ENCODE results near the gene MRGPRX4.
"Not testable (repeated sequence)": the region's sequence is repeated elsewhere in the genome, so short reads cannot be mapped to it uniquely, and the experiment has no call there.

The MRGPRX4 gene

GRCh38 chr11:18173225-18173866 lies 709 bp downstream of the MRGPRX4 start:
- H3K27me3 ChIP-seq (ENCODE audit: control insufficient read depth in 1 of 2, insufficient read depth in 2 of 2, low read length in 2 of 2) = no peaks in the 10 kb centered on the region
- H3K9me3 ChIP-seq (ENCODE audit: low read length) = no peaks in the 10 kb centered on the region
- no peak overlapping the region for H3K27ac ChIP-seq (ENCODE audit: low read depth, low read length)
- no peak overlapping the region for H3K4me3 ChIP-seq (ENCODE audit: low read depth in 1 of 2, low read length in 2 of 2)
- no peak overlapping the region for H3K9ac ChIP-seq (ENCODE audit: low read length)
- H3K36me3 ChIP-seq (ENCODE audit: insufficient read depth, low read length) = no peaks in the 10 kb centered on the region
- no peaks in the 10 kb centered on the region for H3K4me1 ChIP-seq (ENCODE audit: insufficient read depth, low read length)

GRCh38 chr11:18188796-18189195 lies 16.2 kb downstream of the MRGPRX4 start:
- H3K4me1 ChIP-seq (ENCODE audit: insufficient read depth, low read length) = no peaks in the 10 kb centered on the region
- no peak overlapping the region for H3K4me3 ChIP-seq (ENCODE audit: low read depth in 1 of 2, low read length in 2 of 2)
- no peaks in the 10 kb centered on the region for H3K9me3 ChIP-seq (ENCODE audit: low read length)
- H3K27me3 ChIP-seq (ENCODE audit: control insufficient read depth in 1 of 2, insufficient read depth in 2 of 2, low read length in 2 of 2) = no peaks in the 10 kb centered on the region
- H3K36me3 ChIP-seq (ENCODE audit: insufficient read depth, low read length) = no peaks in the 10 kb centered on the region
- no peak overlapping the region for H3K27ac ChIP-seq (ENCODE audit: low read depth, low read length)
- no peak overlapping the region for H3K9ac ChIP-seq (ENCODE audit: low read length)

DNA sequence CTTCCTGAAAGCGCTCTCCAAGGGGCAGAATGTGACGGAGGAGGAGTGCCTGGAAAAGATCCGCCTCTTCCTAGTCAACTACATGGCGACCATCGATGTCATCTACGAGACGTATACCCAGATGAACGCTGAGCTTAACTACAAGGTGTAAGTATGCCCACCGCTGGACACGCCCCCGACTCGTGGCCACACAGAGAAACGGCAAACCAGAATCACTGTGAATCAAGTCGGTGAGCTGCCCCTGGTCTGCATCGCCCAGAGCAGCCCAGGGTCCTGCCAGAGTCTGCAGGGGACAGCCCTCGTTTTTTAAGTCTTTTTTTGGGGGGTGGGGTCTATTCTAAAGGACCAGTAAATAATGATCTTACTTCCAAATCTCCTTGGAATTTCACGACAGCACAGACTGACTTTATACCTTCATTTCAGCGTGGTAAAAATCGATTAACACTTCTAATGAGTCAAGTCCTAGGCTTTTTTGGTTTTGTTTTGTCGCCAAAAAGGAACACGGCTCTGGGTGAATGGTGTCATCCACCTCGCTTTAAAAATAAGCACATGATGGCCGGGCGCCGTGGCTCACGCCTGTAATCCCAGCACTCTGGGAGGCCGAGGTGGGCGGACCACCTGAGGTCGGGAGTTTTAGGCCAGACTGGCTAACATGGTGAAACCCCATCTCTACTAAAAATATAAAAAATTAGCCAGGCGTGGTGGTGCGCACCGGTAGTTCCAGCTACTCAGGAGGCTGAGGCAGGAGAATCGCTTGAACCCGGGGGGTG lies 17.0 kb downstream of the MRGPRX4 start:
- H3K27me3 ChIP-seq (ENCODE audit: control insufficient read depth in 1 of 2, insufficient read depth in 2 of 2, low read length in 2 of 2); H3K36me3 ChIP-seq (ENCODE audit: insufficient read depth, low read length); H3K27ac ChIP-seq (ENCODE audit: low read depth, low read length); H3K4me3 ChIP-seq (ENCODE audit: low read depth in 1 of 2, low read length in 2 of 2); H3K4me1 ChIP-seq (ENCODE audit: insufficient read depth, low read length); H3K9me3 ChIP-seq (ENCODE audit: low read length); H3K9ac ChIP-seq (ENCODE audit: low read length): not testable (repeated sequence)

- Histone ChIP-seq H3K4me1 (ENCODE audit: insufficient read depth, low read length) (no peaks in the 10 kb centered on the region), H3K9me3 (ENCODE audit: low read length) (no peaks in the 10 kb centered on the region), H3K27me3 (ENCODE audit: control insufficient read depth in 1 of 2, insufficient read depth in 2 of 2, low read length in 2 of 2) (no peaks in the 10 kb centered on the region), H3K9ac (ENCODE audit: low read length) (no peak overlapping the region), H3K27ac (ENCODE audit: low read depth, low read length) (no peak overlapping the region), H3K36me3 (ENCODE audit: insufficient read depth, low read length) (no peaks in the 10 kb centered on the region), H3K4me3 (ENCODE audit: low read depth in 1 of 2, low read length in 2 of 2) (no peak overlapping the region)
Observed at GRCh38 chr11:18191376-18191775, 18.7 kb downstream of the MRGPRX4 start.

DNA sequence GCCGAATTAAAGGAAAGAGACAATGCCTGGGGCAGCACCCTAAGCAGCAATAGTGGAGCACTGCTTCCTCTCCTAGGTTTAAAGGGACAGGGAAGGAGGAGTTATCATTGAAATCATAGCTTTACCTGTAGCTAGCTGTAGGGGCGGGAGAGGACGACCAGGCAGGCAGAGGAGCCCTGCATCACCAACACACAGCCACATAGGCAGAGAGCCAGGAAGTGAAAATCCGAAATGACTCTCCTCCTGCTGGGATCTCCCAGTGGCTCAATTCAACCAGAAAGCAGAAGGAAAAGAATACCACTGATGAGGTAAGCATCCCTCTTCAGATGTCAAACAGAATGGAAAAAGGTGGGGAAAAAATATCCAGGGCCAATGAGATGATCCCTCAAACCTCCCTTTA lies 20.4 kb downstream of the MRGPRX4 start:
- Histone ChIP-seq H3K27me3 (ENCODE audit: control insufficient read depth in 1 of 2, insufficient read depth in 2 of 2, low read length in 2 of 2) (no peaks in the 10 kb centered on the region), H3K4me3 (ENCODE audit: low read depth in 1 of 2, low read length in 2 of 2) (no peak overlapping the region), H3K9me3 (ENCODE audit: low read length) (no peaks in the 10 kb centered on the region), H3K9ac (ENCODE audit: low read length) (no peak overlapping the region), H3K27ac (ENCODE audit: low read depth, low read length) (no peak overlapping the region), H3K36me3 (ENCODE audit: insufficient read depth, low read length) (no peaks in the 10 kb centered on the region), H3K4me1 (ENCODE audit: insufficient read depth, low read length) (no peaks in the 10 kb centered on the region)

DNA sequence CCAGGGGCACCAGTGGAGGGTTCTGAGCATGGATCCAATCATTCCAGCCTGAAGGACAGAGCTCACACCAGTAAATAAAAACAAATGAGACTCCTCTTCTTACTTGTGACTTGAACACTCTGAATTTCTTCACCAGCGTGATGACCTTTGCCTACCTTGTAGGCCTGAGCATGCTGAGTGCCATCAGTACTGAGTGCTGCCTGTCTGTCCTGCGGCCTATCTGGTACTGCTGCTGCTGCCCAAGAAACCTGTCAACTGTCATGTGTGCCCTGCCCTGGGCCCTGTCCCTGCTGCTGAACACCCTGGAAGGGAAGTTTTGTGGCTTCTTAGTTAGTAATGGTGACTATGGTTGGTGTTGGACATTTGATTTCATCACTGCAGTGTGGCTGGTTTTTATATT lies 23.9 kb downstream of the MRGPRX4 start:
- no peak overlapping the region for H3K27ac ChIP-seq (ENCODE audit: low read depth, low read length)
- H3K4me3 ChIP-seq (ENCODE audit: low read depth in 1 of 2, low read length in 2 of 2) = no peak overlapping the region
- H3K4me1 ChIP-seq (ENCODE audit: insufficient read depth, low read length) = no peaks in the 10 kb centered on the region
- H3K36me3 ChIP-seq (ENCODE audit: insufficient read depth, low read length) = no peaks in the 10 kb centered on the region
- H3K9me3 ChIP-seq (ENCODE audit: low read length) = no peaks in the 10 kb centered on the region
- H3K9ac ChIP-seq (ENCODE audit: low read length) = no peak overlapping the region
- H3K27me3 ChIP-seq (ENCODE audit: control insufficient read depth in 1 of 2, insufficient read depth in 2 of 2, low read length in 2 of 2) = no peaks in the 10 kb centered on the region

GRCh38 chr11:18197738-18198137 lies 25.1 kb downstream of the MRGPRX4 start:
- H3K9me3 ChIP-seq (ENCODE audit: low read length); H3K9ac ChIP-seq (ENCODE audit: low read length); H3K27ac ChIP-seq (ENCODE audit: low read depth, low read length); H3K36me3 ChIP-seq (ENCODE audit: insufficient read depth, low read length); H3K4me1 ChIP-seq (ENCODE audit: insufficient read depth, low read length); H3K4me3 ChIP-seq (ENCODE audit: low read depth in 1 of 2, low read length in 2 of 2); H3K27me3 ChIP-seq (ENCODE audit: control insufficient read depth in 1 of 2, insufficient read depth in 2 of 2, low read length in 2 of 2): not testable (repeated sequence)

DNA sequence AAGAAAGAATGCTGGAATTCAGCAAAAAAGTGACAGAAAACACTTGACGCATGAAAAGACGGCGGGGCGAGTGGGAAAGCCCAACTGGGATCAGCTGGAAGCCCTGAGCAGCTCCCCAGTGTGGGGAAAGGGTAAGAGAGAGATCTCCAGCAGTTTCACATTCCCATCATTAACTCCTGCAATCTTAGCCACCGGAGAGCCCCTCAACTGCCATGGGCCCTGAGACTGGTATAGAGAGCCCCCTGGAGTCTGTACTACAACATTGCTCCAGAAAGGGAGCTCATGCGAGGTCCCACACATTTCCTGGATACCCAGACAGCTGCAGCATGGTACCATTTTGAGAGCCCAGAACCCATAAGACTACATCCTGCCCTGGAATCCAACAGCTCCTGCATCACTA lies 31.1 kb downstream of the MRGPRX4 start:
- no peaks in the 10 kb centered on the region for H3K27me3 ChIP-seq (ENCODE audit: control insufficient read depth in 1 of 2, insufficient read depth in 2 of 2, low read length in 2 of 2)
- no peaks in the 10 kb centered on the region for H3K36me3 ChIP-seq (ENCODE audit: insufficient read depth, low read length)
- H3K27ac ChIP-seq (ENCODE audit: low read depth, low read length) = no peak overlapping the region

GRCh38 chr11:18204220-18204619 lies 31.6 kb downstream of the MRGPRX4 start:
- Histone ChIP-seq H3K4me1 (ENCODE audit: insufficient read depth, low read length) (no peaks in the 10 kb centered on the region), H3K27me3 (ENCODE audit: control insufficient read depth in 1 of 2, insufficient read depth in 2 of 2, low read length in 2 of 2) (peaks cover 0 to 4% of the 10 kb centered on the region in 2 donors), H3K36me3 (ENCODE audit: insufficient read depth, low read length) (no peaks in the 10 kb centered on the region), H3K9ac (ENCODE audit: low read length) (no peak overlapping the region), H3K27ac (ENCODE audit: low read depth, low read length) (no peak overlapping the region), H3K9me3 (ENCODE audit: low read length) (no peaks in the 10 kb centered on the region), H3K4me3 (ENCODE audit: low read depth in 1 of 2, low read length in 2 of 2) (no peak overlapping the region)

More for the DNA sequence above, 31.1 kb downstream of the MRGPRX4 start:
- Histone ChIP-seq H3K9ac (ENCODE audit: low read length) (no peak overlapping the region), H3K4me3 (ENCODE audit: low read depth in 1 of 2, low read length in 2 of 2) (no peak overlapping the region), H3K4me1 (ENCODE audit: insufficient read depth, low read length) (no peaks in the 10 kb centered on the region), H3K9me3 (ENCODE audit: low read length) (no peaks in the 10 kb centered on the region)

DNA sequence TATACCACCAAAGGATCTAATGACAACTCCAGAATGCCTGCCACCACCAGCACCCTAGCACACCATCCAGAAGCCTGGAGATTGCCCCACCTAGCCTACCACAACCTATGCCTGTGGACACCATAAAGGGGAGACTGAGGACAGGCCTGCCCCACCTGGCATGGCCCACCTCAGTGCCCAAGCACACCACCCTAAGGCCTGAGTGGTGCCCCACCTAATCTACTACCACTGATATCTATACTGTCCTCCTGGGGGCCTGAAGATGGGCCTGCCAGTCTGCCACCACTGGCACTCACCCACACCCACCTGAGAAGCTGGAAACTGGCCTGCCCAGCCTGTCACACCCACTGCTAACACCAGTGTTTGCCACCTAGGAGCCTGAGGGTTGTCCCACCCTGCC lies 32.1 kb downstream of the MRGPRX4 start:
- no peak overlapping the region for H3K4me3 ChIP-seq (ENCODE audit: low read depth in 1 of 2, low read length in 2 of 2)
- no peaks in the 10 kb centered on the region for H3K4me1 ChIP-seq (ENCODE audit: insufficient read depth, low read length)
- no peaks in the 10 kb centered on the region for H3K36me3 ChIP-seq (ENCODE audit: insufficient read depth, low read length)
- no peak overlapping the region for H3K27ac ChIP-seq (ENCODE audit: low read depth, low read length)
- H3K9ac ChIP-seq (ENCODE audit: low read length) = no peak overlapping the region
- H3K27me3 ChIP-seq (ENCODE audit: control insufficient read depth in 1 of 2, insufficient read depth in 2 of 2, low read length in 2 of 2) = peaks cover 0 to 4% of the 10 kb centered on the region in 2 donors
- H3K9me3 ChIP-seq (ENCODE audit: low read length) = no peaks in the 10 kb centered on the region

GRCh38 chr11:18209058-18209457 lies 36.4 kb downstream of the MRGPRX4 start:
- Histone ChIP-seq H3K27ac (ENCODE audit: low read depth, low read length) (no peak overlapping the region), H3K36me3 (ENCODE audit: insufficient read depth, low read length) (no peaks in the 10 kb centered on the region), H3K4me1 (ENCODE audit: insufficient read depth, low read length) (no peaks in the 10 kb centered on the region), H3K4me3 (ENCODE audit: low read depth in 1 of 2, low read length in 2 of 2) (no peak overlapping the region), H3K9me3 (ENCODE audit: low read length) (no peaks in the 10 kb centered on the region), H3K27me3 (ENCODE audit: control insufficient read depth in 1 of 2, insufficient read depth in 2 of 2, low read length in 2 of 2) (peaks cover 0 to 4% of the 10 kb centered on the region in 2 donors), H3K9ac (ENCODE audit: low read length) (no peak overlapping the region)

Data from muscle layer of colon (tissue), 2 donors.